DND-41 (cell line): ENCODE measurements around the gene GMNN.

Experiments
- ATAC-seq: fragments of 200-7000 bp; cut with Tn5 transposase; 3 replicates; pipeline ENCODE4 v1.9.1; 2021; ENCODE audit warnings: low read depth; ENCODE audit not compliant: insufficient read depth
- DNase-seq: peaks from one replicate; pipeline ENCODE4 v3.0.0-alpha.2; 2020
- H2AFZ ChIP-seq: 2 replicates; pipeline ENCODE4 v1.6.0; 2012; ENCODE audit warnings: low read depth, low read length
- H3K27ac ChIP-seq: 2 replicates; pipeline ENCODE4 v1.5.1; 2012; ENCODE audit warnings: low read length, inconsistent platforms
- H3K27me3 ChIP-seq: fragments of 200-600 bp; sonication (generic); 2 replicates; pipeline ENCODE4 v1.6.0; 2012; ENCODE audit warnings: low read length, mild to moderate bottlenecking, inconsistent platforms; ENCODE audit not compliant: insufficient read depth, poor library complexity
- H3K36me3 ChIP-seq: 2 replicates; pipeline ENCODE4 v1.5.1; 2012; ENCODE audit warnings: low read length, inconsistent platforms; ENCODE audit not compliant: insufficient read depth
- H3K4me1 ChIP-seq: 2 replicates; pipeline ENCODE4 v1.5.1; 2012; ENCODE audit warnings: mild to moderate bottlenecking, low read length; ENCODE audit not compliant: insufficient read depth
- H3K4me2 ChIP-seq: 2 replicates; pipeline ENCODE4 v1.6.0; 2012; ENCODE audit warnings: mild to moderate bottlenecking, moderate library complexity, low read length, inconsistent platforms; ENCODE audit not compliant: insufficient read depth
- H3K4me3 ChIP-seq, 2 experiments: fragments of 200-600 bp in 1 of 2; shearing (Covaris generic) in 1 of 2; 2 replicates each; pipeline ENCODE4 v1.5.1; 2012 to 2016; ENCODE audit warnings: inconsistent platforms in 2 of 2, low read length in 2 of 2, mild to moderate bottlenecking in 2 of 2, low read depth in 1 of 2, moderate library complexity in 1 of 2
- H3K79me2 ChIP-seq: 2 replicates; pipeline ENCODE4 v1.6.0; 2012; ENCODE audit warnings: low read length, inconsistent platforms; ENCODE audit not compliant: insufficient read depth
- H3K9ac ChIP-seq: 2 replicates; pipeline ENCODE4 v1.6.0; 2012; ENCODE audit warnings: low read depth, mild to moderate bottlenecking, inconsistent platforms, low read length, moderate library complexity
- H3K9me3 ChIP-seq: 2 replicates; pipeline ENCODE4 v1.5.1; 2012; ENCODE audit warnings: low read length, moderate library complexity, mild to moderate bottlenecking, inconsistent platforms; ENCODE audit not compliant: insufficient read depth, severe bottlenecking
- H4K20me1 ChIP-seq: 2 replicates; pipeline ENCODE4 v1.6.0; 2012; ENCODE audit warnings: low read length; ENCODE audit not compliant: insufficient read depth
- CTCF ChIP-seq: IDR thresholded peaks from 2 replicates; pipeline ENCODE4 v1.5.1; 2012; ENCODE audit warnings: borderline replicate concordance, low read length, moderate library complexity, mild to moderate bottlenecking; ENCODE audit not compliant: poor library complexity, severe bottlenecking; ENCODE audit errors: extremely low read depth
- EZH2 ChIP-seq: IDR thresholded peaks from 3 replicates; pipeline ENCODE4 v1.6.1; 2012; ENCODE audit warnings: borderline replicate concordance, low read depth, mild to moderate bottlenecking, moderate library complexity, low read length, inconsistent platforms; ENCODE audit not compliant: severe bottlenecking

Gene GMNN

GRCh38 chr6:24738741-24739140 is 36.0 kb upstream of the GMNN start:
- no peaks in the 10 kb centered on the region for H3K36me3 ChIP-seq
- TF ChIP-seq CTCF (no peak), EZH2 (no peak)
- H3K79me2 ChIP-seq, result no peaks in the 10 kb centered on the region
- no peak for DNase-seq
- ATAC-seq, result no peak
- H3K27me3 ChIP-seq, result no peaks in the 10 kb centered on the region
- H3K4me3 ChIP-seq, result no peak overlapping the region
- no peak overlapping the region for H3K27ac ChIP-seq
- no peak overlapping the region for H3K4me2 ChIP-seq
- H3K9ac ChIP-seq, result no peak overlapping the region
- no peak overlapping the region for H2AFZ ChIP-seq
- no peaks in the 10 kb centered on the region for H3K9me3 ChIP-seq
- no peaks in the 10 kb centered on the region for H4K20me1 ChIP-seq
- no peaks in the 10 kb centered on the region for H3K4me1 ChIP-seq

GRCh38 chr6:24740861-24741260 is 33.9 kb upstream of the GMNN start:
- DNase-seq (no peak), ATAC-seq (no peak)
- no peaks in the 10 kb centered on the region for H3K9me3 ChIP-seq
- no peaks in the 10 kb centered on the region for H3K4me1 ChIP-seq
- H3K4me3 ChIP-seq, result no peak overlapping the region
- no peaks in the 10 kb centered on the region for H3K36me3 ChIP-seq
- H3K4me2 ChIP-seq, result no peak overlapping the region
- TF ChIP-seq EZH2 (no peak), CTCF (no peak)
- no peak overlapping the region for H3K9ac ChIP-seq
- H3K27me3 ChIP-seq, result no peaks in the 10 kb centered on the region
- H3K27ac ChIP-seq, result no peak overlapping the region
- H2AFZ ChIP-seq, result no peak overlapping the region
- no peaks in the 10 kb centered on the region for H3K79me2 ChIP-seq
- no peaks in the 10 kb centered on the region for H4K20me1 ChIP-seq

- no peak overlapping the region for H3K27ac ChIP-seq
- TF ChIP-seq CTCF (no peak), EZH2 (no peak)
- no peak for ATAC-seq
- no peaks in the 10 kb centered on the region for H3K27me3 ChIP-seq
- no peaks in the 10 kb centered on the region for H4K20me1 ChIP-seq
- no peak overlapping the region for H2AFZ ChIP-seq
- H3K79me2 ChIP-seq, result no peaks in the 10 kb centered on the region
- no peaks in the 10 kb centered on the region for H3K4me1 ChIP-seq
- H3K4me3 ChIP-seq, result no peak overlapping the region
- no peak overlapping the region for H3K4me2 ChIP-seq
- no peak overlapping the region for H3K9ac ChIP-seq
- H3K36me3 ChIP-seq, result no peaks in the 10 kb centered on the region
- DNase-seq, result no peak
- no peaks in the 10 kb centered on the region for H3K9me3 ChIP-seq
Observed at GRCh38 chr6:24742216-24742738, 32.5 kb upstream of the GMNN start.

- no peaks in the 10 kb centered on the region for H3K9me3 ChIP-seq
- no peak overlapping the region for H3K27ac ChIP-seq
- no peak overlapping the region for H3K4me3 ChIP-seq
- no peak overlapping the region for H3K9ac ChIP-seq
- no peaks in the 10 kb centered on the region for H3K79me2 ChIP-seq
- H4K20me1 ChIP-seq, result no peaks in the 10 kb centered on the region
- no peak for TF ChIP-seq EZH2
- no peak for TF ChIP-seq CTCF
- H3K4me2 ChIP-seq, result no peak overlapping the region
- peak overlapping the region; percentile 28; the same call in 1 of the 2 replicates for H2AFZ ChIP-seq
- no peak; the same call in 2 of the 3 replicates for ATAC-seq
- H3K4me1 ChIP-seq, result no peaks in the 10 kb centered on the region
- H3K36me3 ChIP-seq, result no peaks in the 10 kb centered on the region
- H3K27me3 ChIP-seq, result no peaks in the 10 kb centered on the region
- DNase-seq, result no peak
Observed at GRCh38 chr6:24743265-24743943, 31.3 kb upstream of the GMNN start.
